Activated CD4-positive, CD25-positive, alpha-beta regulatory T cell treated with anti-CD3 and anti-CD28 coated beads, Interleukin-2, amount 50 U/mL, for 72 hours (primary cell): Measurements from ENCODE around the gene HNRNPM.

Source experiments
- DNase-seq: peaks from one replicate; pipeline ENCODE4 v3.0.0; 2021

HNRNPM gene

DNA sequence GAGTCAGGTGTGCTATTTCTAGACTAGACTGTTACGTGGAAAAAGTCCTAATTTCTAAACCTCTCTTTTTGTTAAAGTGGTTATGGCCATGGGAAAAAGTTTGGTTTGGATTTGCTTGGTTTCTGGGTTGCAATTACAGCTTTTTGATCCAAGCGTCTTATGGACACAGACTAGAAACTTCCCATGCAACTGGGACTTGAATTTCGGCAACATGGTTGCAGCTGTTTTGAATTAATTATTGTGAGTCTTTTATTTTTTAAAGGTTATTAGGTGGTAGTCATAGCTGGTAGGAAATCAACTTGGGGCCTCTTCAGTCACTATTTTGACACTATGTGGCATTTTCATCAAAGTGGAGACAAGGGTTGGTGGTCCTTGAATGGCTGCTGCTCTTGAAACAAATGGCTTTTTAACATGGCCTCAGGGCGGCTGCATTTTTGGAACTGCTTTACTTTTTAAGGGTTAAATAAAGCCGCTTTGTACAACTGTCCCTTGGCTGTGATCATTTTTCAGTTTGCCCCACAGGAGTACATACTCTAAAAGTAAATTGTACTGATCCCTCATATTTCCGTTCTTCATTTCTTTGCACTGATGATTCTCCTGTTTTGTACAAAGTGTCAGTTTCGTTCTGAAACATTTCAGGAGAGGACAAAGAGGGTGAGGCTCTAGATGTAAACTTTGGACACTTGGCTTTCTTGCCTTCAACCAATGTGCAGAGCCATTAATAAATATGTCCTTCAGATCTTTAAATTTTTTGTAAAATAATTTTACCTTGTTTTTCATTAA, 15.9 kb downstream of the HNRNPM start:
- DNase-seq, result no peak

- no peak for DNase-seq
Observed at GRCh38 chr19:8461376-8461775, 16.6 kb downstream of the HNRNPM start.

DNA sequence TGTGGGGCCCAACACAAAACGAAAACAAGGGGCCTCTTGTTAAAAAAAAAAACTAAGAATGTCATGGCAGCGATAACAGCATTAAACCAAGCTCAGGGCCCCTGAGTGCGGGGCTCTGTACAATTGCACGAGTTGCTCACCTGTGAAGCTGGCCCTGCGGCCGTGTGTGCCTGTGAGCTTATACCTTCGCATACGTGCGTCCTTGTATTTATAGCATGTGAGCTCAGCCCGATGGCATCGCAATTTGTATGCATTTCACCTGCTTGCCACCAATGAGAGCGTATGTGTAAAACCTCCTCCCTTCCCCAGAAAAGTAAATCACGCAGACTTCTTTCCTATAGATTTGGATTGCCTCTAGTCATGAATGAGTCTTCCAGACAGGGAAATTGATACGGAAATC, 17.1 kb downstream of the HNRNPM start:
- DNase-seq, result no peak

- DNase-seq, result no peak
Observed at GRCh38 chr19:8462571-8462970, 17.8 kb downstream of the HNRNPM start.

GRCh38 chr19:8463365-8463764, 18.6 kb downstream of the HNRNPM start:
- no peak for DNase-seq

- DNase-seq, result no peak
Observed at GRCh38 chr19:8466018-8466417, 21.2 kb downstream of the HNRNPM start.

DNA sequence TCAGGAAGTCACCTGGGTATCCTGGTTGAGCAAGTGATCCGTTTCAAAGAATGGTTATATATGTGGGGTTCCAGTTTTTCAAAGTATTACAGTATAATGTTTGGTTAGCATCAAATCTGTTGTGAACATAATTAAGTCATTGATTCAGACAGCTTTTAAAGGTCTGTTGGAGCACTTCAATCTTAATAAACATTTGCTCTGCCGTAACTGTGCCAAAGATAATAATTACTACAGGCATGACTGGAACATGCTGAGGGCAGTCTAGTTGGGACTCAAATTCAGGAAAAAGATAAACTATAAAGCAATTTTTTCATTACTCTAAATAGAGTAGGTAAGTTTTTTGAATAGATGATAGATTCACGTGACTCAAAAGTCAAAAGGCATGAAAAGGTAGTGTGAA, 23.3 kb downstream of the HNRNPM start:
- no peak for DNase-seq

GRCh38 chr19:8468761-8469373, 24.1 kb downstream of the HNRNPM start:
- no peak for DNase-seq

DNA sequence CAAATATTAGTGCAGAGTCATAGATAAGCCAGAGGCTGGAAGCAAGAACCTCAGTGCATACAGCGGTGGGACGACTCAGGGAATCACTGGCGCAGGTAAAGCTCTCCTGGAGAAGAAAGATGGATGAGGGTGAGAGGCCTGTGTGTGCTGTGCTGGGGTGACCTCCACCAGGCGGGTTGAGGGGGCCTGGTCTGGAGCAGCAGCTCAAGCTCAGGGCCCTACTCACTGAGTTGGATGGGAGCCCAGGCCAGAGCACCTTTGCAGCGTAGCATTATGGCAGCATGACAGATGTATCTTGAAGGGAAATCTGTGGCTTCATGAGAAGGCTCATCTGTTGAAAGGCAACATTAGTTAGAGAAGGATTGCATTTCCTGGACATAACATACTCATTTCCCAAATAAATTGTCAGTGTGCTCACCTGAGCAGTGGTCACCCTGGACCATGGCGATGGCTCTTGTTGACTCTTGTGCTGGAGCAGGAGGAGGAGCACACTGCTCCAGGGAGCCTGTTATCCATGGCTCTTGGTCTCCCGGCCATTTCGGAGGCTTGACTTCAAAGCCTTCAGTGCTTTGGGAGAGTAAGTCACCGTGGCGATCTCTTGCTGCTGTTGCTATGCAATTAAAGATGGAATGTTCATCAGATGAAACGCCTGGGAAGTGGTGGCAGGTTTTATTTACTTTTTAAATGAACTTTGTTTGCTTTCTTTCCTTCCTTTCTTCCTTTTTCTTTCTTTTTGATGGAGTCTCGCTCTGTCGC, 25.0 kb downstream of the HNRNPM start:
- DNase-seq, result no peak

DNA sequence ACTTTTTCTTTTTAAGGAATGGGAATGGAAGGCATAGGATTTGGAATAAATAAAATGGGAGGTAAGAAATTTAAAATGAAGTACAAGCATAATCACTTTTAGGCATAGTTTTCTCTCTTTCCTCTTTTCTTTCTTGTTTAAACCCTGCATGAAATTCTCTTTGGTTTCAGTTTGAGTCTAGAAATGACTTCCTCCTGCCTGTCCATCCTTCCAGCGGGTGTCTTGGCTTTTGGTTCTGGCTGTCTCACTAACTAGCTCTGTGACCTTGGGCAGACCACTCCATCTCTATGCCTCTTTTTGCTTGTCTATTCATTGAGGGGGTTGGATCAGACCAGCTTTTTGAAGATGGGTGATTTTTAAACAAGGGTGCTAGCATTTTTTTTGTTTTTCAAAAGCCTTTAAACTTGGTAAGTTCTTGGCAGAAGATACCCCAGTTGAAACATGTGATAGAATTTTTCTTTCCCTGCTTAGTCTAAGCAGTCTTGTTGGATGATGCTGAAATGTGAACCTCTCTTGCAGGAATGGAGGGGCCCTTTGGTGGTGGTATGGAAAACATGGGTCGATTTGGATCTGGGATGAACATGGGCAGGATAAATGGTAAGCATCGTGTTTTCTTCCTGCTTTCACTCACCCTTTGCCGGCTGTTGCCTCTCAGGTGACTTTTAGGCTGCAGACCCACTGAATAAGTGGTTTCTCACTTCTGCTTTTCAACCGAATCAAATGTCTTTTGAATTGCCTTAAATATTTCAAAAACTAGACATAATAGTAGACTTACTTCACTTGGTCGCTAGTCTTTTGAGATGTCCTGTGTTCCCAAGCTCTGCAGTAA, 29.1 kb downstream of the HNRNPM start:
- no peak for DNase-seq

- DNase-seq, result no peak
Observed at GRCh38 chr19:8475005-8475404, 30.2 kb downstream of the HNRNPM start.

- no peak for DNase-seq
Observed at GRCh38 chr19:8476524-8476923, 31.7 kb downstream of the HNRNPM start.

DNA sequence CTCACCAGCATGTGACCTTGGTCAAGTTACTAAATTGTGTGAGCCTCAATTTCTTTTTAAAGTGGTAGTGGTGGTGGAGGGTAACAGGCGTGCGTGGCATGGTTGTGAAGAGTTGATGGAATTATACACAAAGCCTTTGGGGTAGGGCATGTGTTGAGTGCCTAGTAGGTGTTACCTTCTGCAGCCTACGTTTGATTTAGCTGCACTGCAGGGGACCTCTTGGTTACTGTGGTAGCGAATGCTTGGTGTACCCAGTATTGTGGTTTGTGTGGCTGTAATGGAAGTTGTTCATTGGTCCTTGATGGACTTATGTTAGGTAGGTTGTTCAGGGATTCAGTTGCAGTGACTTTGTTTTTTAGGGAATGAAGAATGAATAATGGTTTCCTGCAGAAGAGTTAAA, 33.1 kb downstream of the HNRNPM start:
- no peak for DNase-seq

GRCh38 chr19:8478598-8478997, 33.8 kb downstream of the HNRNPM start:
- no peak for DNase-seq

- DNase-seq, result no peak
Observed at GRCh38 chr19:8481201-8481600, 36.4 kb downstream of the HNRNPM start.

- no peak for DNase-seq
Observed at GRCh38 chr19:8481616-8482015, 36.8 kb downstream of the HNRNPM start.

- DNase-seq, result no peak
Observed at GRCh38 chr19:8482696-8483095, 37.9 kb downstream of the HNRNPM start.

GRCh38 chr19:8483165-8483564, 38.4 kb downstream of the HNRNPM start:
- no peak for DNase-seq

DNA sequence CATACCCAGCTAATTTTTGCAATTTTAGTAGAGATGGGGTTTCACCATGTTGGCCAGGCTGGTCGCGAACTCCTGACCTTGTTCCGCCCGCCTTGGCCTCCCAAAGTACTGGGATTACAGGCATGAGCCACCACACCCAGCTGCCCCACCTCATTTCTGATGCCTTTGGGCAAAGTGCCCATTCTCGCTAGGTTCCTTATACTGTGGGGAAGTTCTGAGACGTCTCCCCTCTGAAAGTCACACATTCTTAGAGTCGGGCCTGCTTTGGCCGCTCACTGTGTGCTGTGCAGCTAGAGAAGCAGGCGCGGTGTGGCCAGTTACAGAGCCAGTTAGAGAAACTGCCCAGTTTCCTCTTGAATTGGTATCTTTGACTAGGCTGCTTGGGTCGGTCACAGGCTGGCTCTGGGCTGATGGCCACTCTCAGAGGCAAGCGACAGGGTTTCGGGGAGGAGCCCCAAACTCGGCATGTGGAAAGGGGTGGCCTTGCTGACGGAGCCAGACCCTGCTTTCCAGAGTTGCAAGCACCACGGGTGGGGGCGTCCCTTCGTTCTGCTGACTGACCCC, 39.6 kb downstream of the HNRNPM start:
- DNase-seq, result no peak

DNA sequence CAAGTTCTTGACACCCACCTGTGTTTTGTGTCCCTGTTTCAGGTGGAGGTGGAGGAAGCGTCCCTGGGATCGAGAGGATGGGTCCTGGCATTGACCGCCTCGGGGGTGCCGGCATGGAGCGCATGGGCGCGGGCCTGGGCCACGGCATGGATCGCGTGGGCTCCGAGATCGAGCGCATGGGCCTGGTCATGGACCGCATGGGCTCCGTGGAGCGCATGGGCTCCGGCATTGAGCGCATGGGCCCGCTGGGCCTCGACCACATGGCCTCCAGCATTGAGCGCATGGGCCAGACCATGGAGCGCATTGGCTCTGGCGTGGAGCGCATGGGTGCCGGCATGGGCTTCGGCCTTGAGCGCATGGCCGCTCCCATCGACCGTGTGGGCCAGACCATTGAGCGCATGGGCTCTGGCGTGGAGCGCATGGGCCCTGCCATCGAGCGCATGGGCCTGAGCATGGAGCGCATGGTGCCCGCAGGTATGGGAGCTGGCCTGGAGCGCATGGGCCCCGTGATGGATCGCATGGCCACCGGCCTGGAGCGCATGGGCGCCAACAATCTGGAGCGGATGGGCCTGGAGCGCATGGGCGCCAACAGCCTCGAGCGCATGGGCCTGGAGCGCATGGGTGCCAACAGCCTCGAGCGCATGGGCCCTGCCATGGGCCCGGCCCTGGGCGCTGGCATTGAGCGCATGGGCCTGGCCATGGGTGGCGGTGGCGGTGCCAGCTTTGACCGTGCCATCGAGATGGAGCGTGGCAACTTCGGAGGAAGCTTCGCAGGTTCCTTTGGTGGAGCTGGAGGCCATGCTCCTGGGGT, 41.0 kb downstream of the HNRNPM start:
- DNase-seq, result no peak

- DNase-seq, result no peak
Observed at GRCh38 chr19:8486661-8487136, 41.9 kb downstream of the HNRNPM start.
